Calu3 (cell line): ENCODE measurements around the gene CCDC167. TPM values are rescaled to one million over a fixed set of nuclear protein-coding genes. Genes with fewer than 3 reads are reported as not detected.

Experiments
- BruUV-seq: library from RNA; stranded (reverse); fragments of 400-500 nt; replicated peaks from 2 replicates; lab custom pipeline; 2021; lab: Mats Ljungman, UMichigan
- CTCF ChIA-PET: fragments of 300-600 bp; sonication (Branson Sonifier 250); formaldehyde crosslinking; loops from one replicate; lab custom pipeline; 2022; ENCODE audit warnings: antibody characterized with exemption; lab: Charles Lee
- DNase-seq: peaks from one replicate; pipeline ENCODE4 v3.0.0; 2022
- H3K27ac Mint-ChIP-seq: one replicate; pipeline ENCODE4 v1.8.0; 2022; ENCODE audit warnings: mixed read lengths; ENCODE audit not compliant: unreplicated experiment
- H3K27me3 Mint-ChIP-seq: one replicate; pipeline ENCODE4 v1.8.0; 2022; ENCODE audit warnings: mixed read lengths; ENCODE audit not compliant: unreplicated experiment
- H3K36me3 Mint-ChIP-seq: one replicate; pipeline ENCODE4 v1.8.0; 2022; ENCODE audit warnings: mild to moderate bottlenecking, moderate library complexity, mixed read lengths; ENCODE audit not compliant: insufficient read depth, unreplicated experiment
- H3K4me1 Mint-ChIP-seq: one replicate; pipeline ENCODE4 v1.8.0; 2022; ENCODE audit warnings: mild to moderate bottlenecking, low read depth, mixed read lengths; ENCODE audit not compliant: unreplicated experiment
- H3K4me3 Mint-ChIP-seq: one replicate; pipeline ENCODE4 v1.8.0; 2022; ENCODE audit warnings: mild to moderate bottlenecking, low read depth, moderate library complexity, mixed read lengths; ENCODE audit not compliant: unreplicated experiment
- H3K9me3 Mint-ChIP-seq: one replicate; pipeline ENCODE4 v1.8.0; 2022; ENCODE audit warnings: low read depth, mixed read lengths; ENCODE audit not compliant: unreplicated experiment
- intact Hi-C: fragments of 100-400 bp; cut with micrococcal nuclease; formaldehyde crosslinking; loops from one replicate; pipeline ENCODE4 v1.10.0; 2022; ENCODE audit not compliant: unreplicated experiment
- total RNA-seq: library from RNA; stranded (reverse); gene quantifications from 2 replicates; pipeline ENCODE4 v1.2.3, GENCODE V29; 2022
- TF ChIP-seq, protein P1 (sequence below): fragments of 200-600 bp; IDR thresholded peaks from one replicate; pipeline ENCODE4 v1.8.0; 2022; ENCODE audit warnings: antibody characterized with exemption; ENCODE audit not compliant: unreplicated experiment

Gene CCDC167
- total RNA-seq, 1 experiment from 2014 or later = 40.2 TPM

DNA sequence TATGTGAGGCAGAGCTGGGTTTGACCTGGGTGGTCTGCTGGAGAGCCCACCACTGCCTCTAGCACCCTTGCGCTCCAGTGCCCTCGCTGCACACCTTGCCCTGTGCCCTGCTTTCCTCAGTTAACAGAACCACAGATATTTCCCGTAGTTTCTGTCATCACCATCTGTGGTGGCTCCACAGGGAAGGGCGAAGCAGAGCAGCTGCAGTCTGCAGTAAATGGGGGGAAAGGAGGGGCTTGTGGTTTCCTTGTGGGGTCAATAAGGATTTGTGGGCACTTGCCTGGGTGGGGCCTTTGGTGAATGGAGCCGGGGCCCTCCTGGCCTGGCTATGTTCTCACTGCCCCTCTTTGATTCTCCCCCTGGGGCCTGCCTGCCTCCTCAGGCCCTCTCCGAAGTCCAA lies 21.2 kb upstream of the CCDC167 start:
- intact Hi-C loops = no loop called here
- no peak overlapping the region for H3K4me3 Mint-ChIP-seq
- CTCF ChIA-PET = no interaction called here
- H3K27me3 Mint-ChIP-seq = peaks cover 89% of the 10 kb centered on the region
- TF ChIP-seq, protein P1, sequence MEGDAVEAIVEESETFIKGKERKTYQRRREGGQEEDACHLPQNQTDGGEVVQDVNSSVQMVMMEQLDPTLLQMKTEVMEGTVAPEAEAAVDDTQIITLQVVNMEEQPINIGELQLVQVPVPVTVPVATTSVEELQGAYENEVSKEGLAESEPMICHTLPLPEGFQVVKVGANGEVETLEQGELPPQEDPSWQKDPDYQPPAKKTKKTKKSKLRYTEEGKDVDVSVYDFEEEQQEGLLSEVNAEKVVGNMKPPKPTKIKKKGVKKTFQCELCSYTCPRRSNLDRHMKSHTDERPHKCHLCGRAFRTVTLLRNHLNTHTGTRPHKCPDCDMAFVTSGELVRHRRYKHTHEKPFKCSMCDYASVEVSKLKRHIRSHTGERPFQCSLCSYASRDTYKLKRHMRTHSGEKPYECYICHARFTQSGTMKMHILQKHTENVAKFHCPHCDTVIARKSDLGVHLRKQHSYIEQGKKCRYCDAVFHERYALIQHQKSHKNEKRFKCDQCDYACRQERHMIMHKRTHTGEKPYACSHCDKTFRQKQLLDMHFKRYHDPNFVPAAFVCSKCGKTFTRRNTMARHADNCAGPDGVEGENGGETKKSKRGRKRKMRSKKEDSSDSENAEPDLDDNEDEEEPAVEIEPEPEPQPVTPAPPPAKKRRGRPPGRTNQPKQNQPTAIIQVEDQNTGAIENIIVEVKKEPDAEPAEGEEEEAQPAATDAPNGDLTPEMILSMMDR = no peak
- DNase-seq = no peak
- no peaks in the 10 kb centered on the region for H3K9me3 Mint-ChIP-seq
- H3K4me1 Mint-ChIP-seq = peaks cover 8% of the 10 kb centered on the region
- no peak overlapping the region for H3K27ac Mint-ChIP-seq
- H3K36me3 Mint-ChIP-seq = peaks cover 5% of the 10 kb centered on the region
- BruUV-seq = no TSS peak

DNA sequence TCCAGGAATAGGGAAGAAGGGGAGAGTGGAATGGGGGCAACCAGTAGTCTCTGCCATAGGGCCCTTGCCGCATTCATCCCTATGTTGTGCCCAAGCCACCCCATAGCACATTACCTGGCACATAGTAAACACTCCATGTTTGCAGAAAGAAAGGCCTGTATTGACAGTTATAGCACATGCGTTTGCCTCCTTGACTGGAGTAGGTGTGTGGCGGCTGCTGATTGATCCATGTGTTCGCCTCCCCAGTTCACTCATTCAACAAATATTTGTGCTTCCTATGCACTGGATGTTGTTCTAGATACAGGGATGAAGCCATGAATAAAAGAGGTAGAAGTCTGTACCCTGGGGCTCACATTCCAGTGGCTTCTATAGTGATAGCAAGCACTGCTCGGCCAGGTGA lies 19.8 kb upstream of the CCDC167 start:
- peaks cover 5% of the 10 kb centered on the region for H3K36me3 Mint-ChIP-seq
- no TSS peak for BruUV-seq
- H3K27me3 Mint-ChIP-seq = peaks cover 86% of the 10 kb centered on the region
- no peak overlapping the region for H3K27ac Mint-ChIP-seq
- intact Hi-C loops = no loop called here
- TF ChIP-seq, protein P1 = no peak
- no peaks in the 10 kb centered on the region for H3K9me3 Mint-ChIP-seq
- peaks cover 11% of the 10 kb centered on the region for H3K4me1 Mint-ChIP-seq
- no peak overlapping the region for H3K4me3 Mint-ChIP-seq
- CTCF ChIA-PET = no interaction called here
- no peak for DNase-seq

DNA sequence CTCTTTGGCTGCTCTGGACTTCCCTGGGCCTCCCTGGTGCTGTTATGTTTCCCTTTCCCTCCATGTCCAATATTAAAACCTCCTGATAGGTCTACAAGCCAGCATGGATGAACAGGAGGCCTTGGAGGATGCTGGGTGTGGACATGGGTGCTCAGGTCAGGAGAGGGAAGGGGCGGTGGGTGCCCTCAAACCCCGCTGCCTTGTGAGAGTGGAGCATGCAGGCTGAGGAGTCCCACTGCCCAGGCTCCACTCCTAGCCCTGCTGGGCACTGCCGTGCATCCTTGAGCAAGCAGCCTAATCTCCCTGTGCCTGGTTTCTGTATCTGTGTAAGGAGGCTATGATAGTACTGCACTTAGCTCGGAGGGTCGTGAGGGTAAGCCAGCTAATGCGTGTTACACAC lies 18.4 kb upstream of the CCDC167 start:
- no peak for DNase-seq
- no TSS peak for BruUV-seq
- CTCF ChIA-PET = no interaction called here
- peaks cover 5% of the 10 kb centered on the region for H3K36me3 Mint-ChIP-seq
- intact Hi-C loops = no loop called here
- H3K4me1 Mint-ChIP-seq = peaks cover 6% of the 10 kb centered on the region
- H3K4me3 Mint-ChIP-seq = no peak overlapping the region
- H3K27ac Mint-ChIP-seq = no peak overlapping the region
- TF ChIP-seq, protein P1 = no peak
- H3K9me3 Mint-ChIP-seq = no peaks in the 10 kb centered on the region
- peaks cover 86% of the 10 kb centered on the region for H3K27me3 Mint-ChIP-seq

DNA sequence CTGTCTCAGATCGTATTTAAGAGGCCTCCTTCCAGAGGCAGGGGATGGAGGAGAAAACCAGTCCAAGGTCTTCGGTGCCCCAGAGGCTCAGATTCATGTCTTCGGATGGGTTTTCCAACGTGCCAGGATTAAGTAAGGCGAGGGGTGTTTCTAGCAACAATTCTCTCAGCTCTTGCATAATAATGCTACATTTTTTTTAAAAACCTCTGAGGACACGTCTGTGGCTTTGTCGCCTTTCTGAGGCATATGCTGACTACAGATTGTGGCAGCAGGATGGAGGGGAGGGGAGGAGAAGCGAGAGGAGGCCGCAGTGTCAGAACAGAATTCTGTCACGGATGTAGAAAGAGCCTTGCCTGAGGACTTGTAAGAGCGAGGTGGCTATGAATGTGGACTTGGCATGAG lies 17.7 kb upstream of the CCDC167 start:
- Mint-ChIP-seq H3K27me3 (peaks cover 86% of the 10 kb centered on the region), H3K36me3 (peaks cover 3% of the 10 kb centered on the region), H3K9me3 (no peaks in the 10 kb centered on the region), H3K27ac (no peak overlapping the region), H3K4me3 (no peak overlapping the region), H3K4me1 (peaks cover 6% of the 10 kb centered on the region)
- CTCF ChIA-PET = no interaction called here
- DNase-seq = no peak
- TF ChIP-seq, protein P1 = no peak
- intact Hi-C loops = no loop called here
- no TSS peak for BruUV-seq
